GM12891 (cell line): Measurements from ENCODE around the gene FOXB2.

Experiments used
- PAX5 ChIP-seq: IDR thresholded peaks from 2 replicates; pipeline ENCODE4 v1.6.1; 2011; ENCODE audit warnings: low read length, moderate library complexity, mild to moderate bottlenecking; ENCODE audit not compliant: insufficient read depth, severe bottlenecking
- POLR2A ChIP-seq: IDR thresholded peaks from 2 replicates; pipeline ENCODE4 v1.6.1; 2011; ENCODE audit warnings: low read depth, low read length, control low read depth
- POLR2AphosphoS5 ChIP-seq: IDR thresholded peaks from 2 replicates; pipeline ENCODE4 v1.6.1; 2011; ENCODE audit warnings: low read depth, low read length, control low read depth
- POU2F2 ChIP-seq: IDR thresholded peaks from 2 replicates; pipeline ENCODE4 v1.6.1; 2011; ENCODE audit warnings: low read depth, mild to moderate bottlenecking, control low read depth, low read length, moderate library complexity
- SPI1 ChIP-seq: IDR thresholded peaks from 2 replicates; pipeline ENCODE4 v1.6.1; 2011; ENCODE audit warnings: low read depth, low read length, control low read depth
- TAF1 ChIP-seq: IDR thresholded peaks from 2 replicates; pipeline ENCODE4 v1.6.1; 2011; ENCODE audit warnings: low read depth, low read length, control low read depth

DNA sequence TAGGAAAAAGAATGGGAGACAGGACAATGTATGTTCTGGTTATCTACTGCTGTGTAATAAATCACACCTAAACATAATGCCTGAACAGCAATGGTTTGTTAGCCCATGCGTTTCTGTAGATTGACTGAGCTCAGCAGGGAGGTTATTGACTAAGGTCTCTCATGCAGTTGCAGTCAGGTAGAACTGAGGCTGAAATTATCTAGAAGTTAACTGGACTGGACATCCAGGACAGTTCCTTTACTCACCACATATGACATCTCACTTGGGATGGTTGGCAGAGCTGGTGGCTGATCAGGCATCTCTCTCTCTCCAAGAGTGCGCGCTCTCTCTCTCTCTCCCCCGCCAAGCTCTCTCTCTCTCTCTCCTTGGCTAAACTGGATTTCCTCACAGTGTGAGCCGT is 8.9 kb upstream of the FOXB2 start:
- TF ChIP-seq POLR2A (no peak), POLR2AphosphoS5 (no peak), PAX5 (no peak), TAF1 (no peak), POU2F2 (no peak), SPI1 (no peak)
